Breast epithelium (tissue), 4 donors: ENCODE data around the gene COX8C. TPM values are rescaled to one million over a fixed set of nuclear protein-coding genes. Genes with fewer than 3 reads are reported as not detected.

Experiments
- DNase-seq, 2 donors: peaks; one replicate each; pipeline ENCODE4 v3.0.0-alpha.2; 2019; ENCODE audit warnings: low spot score in 2 of 2
- H3K27ac ChIP-seq, 2 donors: fragments of 200-600 bp; sonication (generic) in 1 of 2; one replicate each; pipeline ENCODE4 v1.5.1; 2016 to 2019; ENCODE audit warnings: mild to moderate bottlenecking in 1 of 2
- H3K27me3 ChIP-seq, 2 donors: fragments of 200-600 bp; sonication (generic) in 1 of 2; one replicate each; pipeline versions ENCODE4 v1.5.1 to v1.6.0; 2017 to 2019; ENCODE audit warnings: control low read depth in 1 of 2, mild to moderate bottlenecking in 1 of 2
- H3K36me3 ChIP-seq: fragments of 200-600 bp; one replicate; pipeline ENCODE4 v1.5.1; 2019
- H3K4me1 ChIP-seq, 2 donors: fragments of 200-600 bp; sonication (generic); one replicate each; pipeline ENCODE4 v1.5.1; 2016 to 2019; ENCODE audit warnings: control low read depth in 1 of 2
- H3K4me3 ChIP-seq, 3 donors: fragments of 200-600 bp; sonication (generic); 1 replicate in 2 of 3; 2 replicates in 1 of 3; pipeline ENCODE4 v1.5.1; 2016 to 2019; ENCODE audit warnings: mild to moderate bottlenecking in 3 of 3, moderate library complexity in 2 of 3
- H3K9me3 ChIP-seq, 2 donors: fragments of 200-600 bp; sonication (generic) in 1 of 2; one replicate each; pipeline ENCODE4 v1.5.1; 2016 to 2019; ENCODE audit warnings: control low read depth in 1 of 2
- CTCF ChIP-seq, 3 donors: fragments of 450-650 bp; IDR thresholded peaks; one replicate each; pipeline ENCODE4 v1.5.1; 2016 to 2017; ENCODE audit warnings: antibody characterized with exemption in 3 of 3, mild to moderate bottlenecking in 3 of 3, moderate library complexity in 3 of 3
- POLR2A ChIP-seq: fragments of 450-650 bp; IDR thresholded peaks from one replicate; pipeline ENCODE4 v1.6.1; 2016; ENCODE audit warnings: antibody characterized with exemption, mild to moderate bottlenecking, moderate library complexity
- POLR2AphosphoS5 ChIP-seq, 3 donors: sonication (generic); formaldehyde crosslinking; IDR thresholded peaks; one replicate each; pipeline ENCODE4 v1.6.1; 2017; ENCODE audit warnings: antibody characterized with exemption in 3 of 3
- intact Hi-C: fragments of 100-400 bp; cut with DNase I; formaldehyde crosslinking; loops from one replicate; pipeline ENCODE4 v1.15.1; 2023; ENCODE audit warnings: low total_unique reads
- total RNA-seq, 3 donors: library from RNA; depleted of rRNA; stranded (reverse); fragments of >200 nt; gene quantifications; one replicate each; pipeline ENCODE4 v1.1.0, GENCODE V29; 2016

Gene COX8C
- total RNA-seq, 3 donors from 2014 or later = not detected

- no peaks in the 10 kb centered on the region for H3K36me3 ChIP-seq
- no peak overlapping the region for H3K27ac ChIP-seq
- TF ChIP-seq POLR2AphosphoS5 (IDR thresholded peaks at IDR 0.05) (no peak), POLR2A (no peak), CTCF (IDR thresholded peaks at IDR 0.05) (no peak)
- intact Hi-C loops = no loop called here
- no peaks in the 10 kb centered on the region for H3K27me3 ChIP-seq
- H3K4me3 ChIP-seq = no peak overlapping the region
- no peak for DNase-seq
- no peaks in the 10 kb centered on the region for H3K9me3 ChIP-seq
- peaks cover 0 to 4% of the 10 kb centered on the region in 2 donors for H3K4me1 ChIP-seq
Observed at GRCh38 chr14:93317210-93317874, 29.6 kb upstream of the COX8C start.

- Histone ChIP-seq H3K4me3 (no peak overlapping the region), H3K36me3 (no peaks in the 10 kb centered on the region), H3K9me3 (no peaks in the 10 kb centered on the region), H3K27me3 (no peaks in the 10 kb centered on the region), H3K27ac (no peak overlapping the region), H3K4me1 (no peaks in the 10 kb centered on the region)
- intact Hi-C loops = no loop called here
- TF ChIP-seq CTCF (IDR thresholded peaks at IDR 0.05) (no peak), POLR2AphosphoS5 (IDR thresholded peaks at IDR 0.05) (no peak), POLR2A (no peak)
- DNase-seq = no peak
Observed at GRCh38 chr14:93317875-93318807, 28.8 kb upstream of the COX8C start.

- no peak overlapping the region for H3K27ac ChIP-seq
- H3K36me3 ChIP-seq = no peaks in the 10 kb centered on the region
- H3K4me3 ChIP-seq = no peak overlapping the region
- no peak for TF ChIP-seq POLR2AphosphoS5 (IDR thresholded peaks at IDR 0.05)
- TF ChIP-seq POLR2A = no peak
- no peak for TF ChIP-seq CTCF (IDR thresholded peaks at IDR 0.05)
- no peaks in the 10 kb centered on the region for H3K4me1 ChIP-seq
- no peaks in the 10 kb centered on the region for H3K9me3 ChIP-seq
- H3K27me3 ChIP-seq = no peaks in the 10 kb centered on the region
- DNase-seq = no peak
- intact Hi-C loops = no loop called here
Observed at GRCh38 chr14:93318927-93319326, 28.1 kb upstream of the COX8C start.

GRCh38 chr14:93319494-93319893 lies 27.5 kb upstream of the COX8C start:
- TF ChIP-seq CTCF (IDR thresholded peaks at IDR 0.05) = no peak
- TF ChIP-seq POLR2A = no peak
- TF ChIP-seq POLR2AphosphoS5 (IDR thresholded peaks at IDR 0.05) = no peak
- DNase-seq = no peak
- intact Hi-C loops = no loop called here
- Histone ChIP-seq H3K4me3 (no peak overlapping the region), H3K36me3 (no peaks in the 10 kb centered on the region), H3K4me1 (no peaks in the 10 kb centered on the region), H3K9me3 (no peaks in the 10 kb centered on the region), H3K27me3 (no peaks in the 10 kb centered on the region), H3K27ac (no peak overlapping the region)

GRCh38 chr14:93319958-93320357 lies 27.0 kb upstream of the COX8C start:
- intact Hi-C loops = no loop called here
- no peak for DNase-seq
- H3K9me3 ChIP-seq = no peaks in the 10 kb centered on the region
- TF ChIP-seq CTCF (IDR thresholded peaks at IDR 0.05) (no peak), POLR2A (no peak), POLR2AphosphoS5 (IDR thresholded peaks at IDR 0.05) (no peak)
- H3K4me1 ChIP-seq = no peaks in the 10 kb centered on the region
- H3K4me3 ChIP-seq = no peak overlapping the region
- no peaks in the 10 kb centered on the region for H3K36me3 ChIP-seq
- H3K27me3 ChIP-seq = no peaks in the 10 kb centered on the region
- H3K27ac ChIP-seq = no peak overlapping the region
